ENCODE data around the gene CD22.

Gene CD22

DNA sequence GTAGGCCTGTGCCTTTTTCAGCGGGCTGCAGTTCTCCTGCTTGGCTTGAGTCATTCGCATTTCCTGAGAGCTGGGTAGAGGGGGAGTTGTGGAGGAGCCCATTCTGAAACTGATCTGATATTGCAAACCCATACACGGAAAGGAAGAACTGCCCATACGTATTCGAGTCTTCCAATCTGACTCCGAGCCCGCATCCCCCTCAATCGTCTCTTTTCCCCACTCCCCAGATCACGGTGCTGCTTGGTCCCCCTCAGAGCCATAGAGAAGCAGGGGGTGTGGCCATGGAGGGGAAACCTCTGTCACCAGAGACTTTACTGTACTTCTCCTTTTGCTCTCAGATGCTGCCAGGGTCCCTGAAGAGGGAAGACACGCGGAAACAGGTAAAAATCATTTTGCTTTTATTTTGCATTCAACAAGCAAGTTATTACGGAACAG lies at the start of gene CD22:
Gene CD22 (plus strand): TSS at position 337 of the 435 bp plus-strand sequence. CDS start 2,854 bp downstream, outside the sequence.
- in situ Hi-C loops (cut with HindIII; ENCODE audit: low sequenced_read_pairs), result no loop called here

DNA sequence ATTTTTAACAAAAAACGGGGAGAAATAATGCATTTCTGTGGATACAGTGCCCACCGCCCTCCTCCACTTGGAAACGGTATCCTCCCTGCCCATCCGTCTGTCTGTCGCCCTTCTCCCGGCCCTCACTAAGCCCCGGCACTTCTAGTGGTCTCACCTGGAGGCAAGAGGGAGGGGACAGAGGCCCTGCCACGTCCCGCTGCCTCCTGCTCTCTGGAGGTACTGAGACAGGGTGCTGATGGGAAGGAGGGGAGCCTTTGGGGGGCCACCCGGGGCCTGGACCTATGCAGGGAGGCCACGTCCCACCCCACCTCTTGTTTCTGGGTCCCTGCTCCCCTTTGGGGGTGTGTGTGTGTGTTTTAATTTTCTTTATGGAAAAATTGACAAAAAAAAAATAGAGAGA lies 49.6 kb upstream of the CD22 start:
- in situ Hi-C loops (cut with HindIII; ENCODE audit: low sequenced_read_pairs), result loop anchor here (25.0 kb wide), 1 partner anchor 158 kb away; the partner anchor contains the start of gene FFAR2

DNA sequence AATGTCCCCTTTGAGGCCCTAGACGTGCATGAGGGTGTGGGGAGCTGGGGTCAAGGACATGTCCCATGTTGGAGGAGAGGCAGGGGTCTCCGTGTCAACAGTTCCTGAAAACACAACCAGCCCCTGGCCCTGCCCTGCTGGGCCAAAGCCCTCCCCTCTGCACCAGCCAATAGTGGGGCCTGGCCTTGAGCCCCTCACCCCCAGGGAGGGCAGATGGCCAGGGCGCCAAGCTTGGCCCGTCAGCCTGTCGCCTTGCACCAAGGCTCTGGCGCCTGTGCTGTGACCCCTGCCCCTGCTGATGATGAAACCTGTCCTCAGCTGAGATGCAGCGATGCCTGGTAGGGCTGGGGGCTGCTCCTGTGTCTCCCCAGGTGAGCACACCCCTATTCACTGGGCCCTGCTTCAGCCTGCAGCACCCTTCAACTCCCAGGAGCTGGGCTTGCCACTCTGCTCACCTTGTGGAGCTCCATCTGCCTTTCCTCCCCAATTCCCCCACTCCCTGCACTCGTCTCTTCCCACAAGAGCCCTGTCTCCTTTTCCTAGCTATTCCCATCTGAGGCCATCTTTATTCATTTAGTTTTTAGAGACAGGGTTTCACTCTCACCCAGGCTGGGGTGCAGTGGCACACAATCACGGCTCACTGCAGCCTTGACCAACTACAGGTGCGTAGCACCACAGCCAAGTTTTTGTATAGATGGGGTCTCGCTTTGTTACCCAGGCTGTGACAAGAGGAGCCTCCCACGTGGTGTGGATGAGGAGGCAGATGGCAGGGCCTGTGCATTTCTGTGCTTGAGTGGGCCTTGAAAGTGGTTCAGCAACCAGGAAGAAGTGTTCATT lies 48.8 kb upstream of the CD22 start:
- in situ Hi-C loops (cut with HindIII; ENCODE audit: low sequenced_read_pairs), result loop anchor here (25.0 kb wide), 1 partner anchor 157 kb away; the partner anchor contains the start of gene FFAR2

DNA sequence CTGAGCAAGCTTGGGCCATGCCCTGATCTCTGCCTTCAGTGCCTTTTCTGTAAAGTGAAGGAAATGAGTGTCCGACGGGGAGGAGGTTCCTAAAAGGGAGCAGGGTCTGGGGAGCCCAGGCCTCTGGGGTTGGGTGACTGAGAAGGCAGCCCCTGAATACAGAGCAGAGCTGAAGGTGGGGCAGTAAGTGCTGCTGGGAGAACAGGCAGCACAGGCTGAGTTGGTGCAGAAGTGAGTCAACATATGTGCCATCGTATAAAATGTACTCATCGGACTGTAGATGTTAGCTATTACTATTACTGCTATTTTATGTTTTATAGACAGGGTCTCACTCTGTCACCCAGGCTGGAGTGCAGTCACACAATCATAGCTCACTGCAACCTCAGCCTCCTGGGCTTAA lies 47.7 kb upstream of the CD22 start:
- in situ Hi-C loops (cut with HindIII; ENCODE audit: low sequenced_read_pairs), result loop anchor here (25.0 kb wide), 1 partner anchor 156 kb away; the partner anchor contains the start of gene FFAR2

DNA sequence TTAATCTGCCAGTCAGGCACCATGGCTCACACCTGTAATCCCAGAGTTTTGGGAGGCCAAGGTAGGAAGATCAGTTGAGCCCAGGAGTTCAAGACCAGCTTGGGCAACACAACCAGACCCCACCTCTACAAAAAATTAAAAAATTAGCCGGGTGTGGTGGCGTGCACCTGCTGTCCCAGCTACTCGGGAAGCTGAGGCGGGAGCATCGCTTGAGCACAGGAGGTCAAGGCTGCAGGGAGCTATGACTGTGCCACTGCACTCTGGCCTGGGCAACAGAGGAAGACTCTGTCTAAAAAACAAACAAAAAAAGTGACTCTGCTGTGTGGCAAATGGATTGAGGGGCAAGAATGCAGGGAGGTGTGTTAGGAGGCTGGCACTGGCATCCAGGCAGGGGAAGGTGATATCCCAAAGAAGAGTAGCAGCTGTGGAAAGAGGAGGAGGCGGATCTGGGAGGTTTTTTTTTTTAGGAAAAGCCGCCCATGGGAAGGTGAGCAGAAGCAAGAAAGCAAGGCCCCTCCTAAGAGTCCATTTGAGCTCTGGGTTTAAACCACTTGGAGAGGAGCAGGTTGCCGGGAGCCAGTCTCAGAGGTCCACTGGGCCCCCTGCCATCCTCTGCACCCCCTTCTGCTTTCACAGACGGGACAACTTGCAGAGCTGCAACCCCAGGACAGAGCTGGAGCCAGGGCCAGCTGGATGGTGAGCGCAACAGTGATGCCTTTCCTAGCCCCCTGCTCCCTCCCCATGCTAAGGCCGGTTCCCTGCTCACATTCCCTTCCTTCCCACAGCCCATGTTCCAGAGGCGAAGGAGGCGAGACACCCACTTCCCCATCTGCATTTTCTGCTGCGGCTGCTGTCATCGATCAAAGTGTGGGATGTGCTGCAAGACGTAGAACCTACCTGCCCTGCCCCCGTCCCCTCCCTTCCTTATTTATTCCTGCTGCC lies 44.6 kb upstream of the CD22 start:
- in situ Hi-C loops (cut with HindIII; ENCODE audit: low sequenced_read_pairs), result loop anchor here (25.0 kb wide), 1 partner anchor 153 kb away; the partner anchor contains the start of gene FFAR2

DNA sequence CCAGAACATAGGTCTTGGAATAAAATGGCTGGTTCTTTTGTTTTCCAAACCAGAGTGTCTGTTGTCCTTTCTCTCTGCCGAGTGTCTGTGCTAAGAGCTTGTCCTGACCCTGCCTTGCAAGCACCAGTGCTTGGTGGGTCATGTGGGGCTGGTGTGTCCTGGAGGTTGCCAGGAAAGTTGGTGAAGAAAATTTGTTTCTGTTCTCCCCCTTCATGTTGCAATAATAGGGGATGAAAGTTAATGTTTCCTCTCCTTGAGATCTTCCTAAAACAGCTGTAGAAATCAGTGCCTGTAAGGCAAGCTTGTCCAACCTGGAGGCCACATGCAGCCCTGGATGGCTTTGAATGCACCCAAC lies 43.9 kb upstream of the CD22 start:
- in situ Hi-C loops (cut with HindIII; ENCODE audit: low sequenced_read_pairs), result loop anchor here (25.0 kb wide), 1 partner anchor 152 kb away; the partner anchor contains the start of gene FFAR2

DNA sequence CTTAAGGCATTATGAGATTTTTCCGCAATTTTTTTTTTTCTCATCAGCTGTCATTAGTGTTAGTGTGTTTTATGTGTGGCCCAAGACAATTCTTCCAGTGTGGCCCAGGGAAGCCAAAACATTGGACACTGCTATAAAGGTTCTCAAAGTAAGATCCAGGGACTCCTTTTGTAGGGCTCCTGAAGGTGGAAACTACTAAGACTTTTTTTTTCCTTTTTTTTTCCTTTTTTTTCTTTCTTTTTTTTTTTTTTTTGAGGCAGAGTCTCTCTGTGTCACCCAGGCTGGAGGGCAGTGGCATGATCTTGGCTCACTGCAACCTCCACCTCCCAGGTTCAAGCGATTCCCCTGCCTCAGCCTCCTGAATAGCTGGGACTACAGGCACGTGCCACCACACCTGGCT lies 43.5 kb upstream of the CD22 start:
- in situ Hi-C loops (cut with HindIII; ENCODE audit: low sequenced_read_pairs), result loop anchor here (25.0 kb wide), 1 partner anchor 152 kb away; the partner anchor contains the start of gene FFAR2

DNA sequence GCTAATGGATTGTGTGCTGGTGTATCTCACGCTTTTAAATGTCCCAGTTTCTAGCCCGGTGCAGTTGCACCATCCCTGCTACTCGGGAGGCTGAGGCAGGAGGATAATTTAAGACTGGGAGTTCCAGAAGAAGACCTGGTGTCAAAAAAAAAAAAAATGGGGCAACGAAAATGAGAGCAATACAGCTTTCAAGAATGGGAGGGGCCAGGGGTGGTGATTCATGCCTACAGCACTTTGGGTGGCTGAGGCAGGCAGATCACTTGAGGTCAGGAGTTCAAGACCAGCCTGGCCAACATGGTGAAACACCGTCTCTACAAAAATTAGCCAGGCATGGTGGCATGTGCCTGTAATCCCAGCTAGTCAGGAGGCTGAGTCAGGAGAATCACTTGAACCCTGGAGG lies 42.9 kb upstream of the CD22 start:
- in situ Hi-C loops (cut with HindIII; ENCODE audit: low sequenced_read_pairs), result loop anchor here (25.0 kb wide), 1 partner anchor 151 kb away; the partner anchor contains the start of gene FFAR2

DNA sequence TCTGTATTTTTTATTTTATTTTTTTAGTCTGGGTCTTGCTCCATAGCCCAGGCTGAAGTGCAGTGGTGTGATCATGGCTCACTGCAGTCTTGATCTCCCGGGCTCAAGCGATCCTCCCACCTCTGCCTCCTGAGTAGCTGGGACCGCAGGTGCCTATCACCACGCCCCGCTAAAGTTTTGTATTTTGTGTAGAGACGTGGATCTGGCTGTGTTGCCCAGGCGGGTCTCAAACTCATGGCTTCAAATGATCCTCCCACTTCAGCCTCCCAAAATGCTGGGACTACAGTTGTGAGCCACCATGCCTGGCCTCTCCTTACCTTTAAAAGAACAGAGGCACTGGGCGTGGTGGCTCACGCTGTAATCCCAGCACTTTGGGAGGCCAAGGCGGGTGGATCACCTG lies 41.3 kb upstream of the CD22 start:
- in situ Hi-C loops (cut with HindIII; ENCODE audit: low sequenced_read_pairs), result loop anchor here (25.0 kb wide), 1 partner anchor 150 kb away; the partner anchor contains the start of gene FFAR2

DNA sequence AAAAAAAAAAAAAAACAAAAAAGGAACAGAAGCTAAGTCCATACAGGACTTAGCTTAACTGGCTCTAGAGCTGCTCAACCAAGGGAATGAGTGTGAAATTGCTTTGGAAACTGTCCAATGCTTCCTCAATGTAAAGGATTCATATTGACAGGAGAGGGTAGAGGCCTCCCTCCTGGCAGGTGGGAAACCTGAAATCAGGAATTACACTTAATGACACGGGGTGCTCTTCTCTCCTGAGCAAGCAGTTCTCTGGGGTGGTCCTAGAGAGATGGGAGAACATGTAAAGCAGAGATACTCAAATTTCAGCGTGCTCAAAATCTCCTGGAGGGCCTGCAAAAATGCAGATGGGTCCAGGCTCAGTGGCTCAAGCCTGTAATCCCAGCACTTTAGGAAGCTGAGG lies 40.7 kb upstream of the CD22 start:
- in situ Hi-C loops (cut with HindIII; ENCODE audit: low sequenced_read_pairs), result loop anchor here (25.0 kb wide), 1 partner anchor 149 kb away; the partner anchor contains the start of gene FFAR2

DNA sequence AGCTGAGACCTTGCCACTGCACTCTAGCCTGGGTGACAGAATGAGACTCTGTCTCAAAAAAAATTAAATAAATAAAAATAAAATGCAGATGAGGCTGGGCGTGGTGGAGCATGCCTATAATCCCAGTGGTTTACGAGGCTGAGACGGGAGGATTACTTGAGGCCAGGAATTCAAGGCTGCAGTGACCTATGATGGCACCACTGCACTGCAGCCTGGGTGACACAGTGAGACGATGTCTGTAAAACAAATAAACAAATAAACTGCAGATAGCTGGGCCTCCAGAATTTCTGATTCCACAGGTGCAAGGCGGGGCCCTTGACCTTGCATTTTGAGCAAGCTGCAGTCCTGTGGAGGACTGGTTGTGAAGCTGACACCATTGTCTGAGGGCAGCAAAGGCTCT lies 40.1 kb upstream of the CD22 start:
- in situ Hi-C loops (cut with HindIII; ENCODE audit: low sequenced_read_pairs), result loop anchor here (25.0 kb wide), 1 partner anchor 148 kb away; the partner anchor contains the start of gene FFAR2

DNA sequence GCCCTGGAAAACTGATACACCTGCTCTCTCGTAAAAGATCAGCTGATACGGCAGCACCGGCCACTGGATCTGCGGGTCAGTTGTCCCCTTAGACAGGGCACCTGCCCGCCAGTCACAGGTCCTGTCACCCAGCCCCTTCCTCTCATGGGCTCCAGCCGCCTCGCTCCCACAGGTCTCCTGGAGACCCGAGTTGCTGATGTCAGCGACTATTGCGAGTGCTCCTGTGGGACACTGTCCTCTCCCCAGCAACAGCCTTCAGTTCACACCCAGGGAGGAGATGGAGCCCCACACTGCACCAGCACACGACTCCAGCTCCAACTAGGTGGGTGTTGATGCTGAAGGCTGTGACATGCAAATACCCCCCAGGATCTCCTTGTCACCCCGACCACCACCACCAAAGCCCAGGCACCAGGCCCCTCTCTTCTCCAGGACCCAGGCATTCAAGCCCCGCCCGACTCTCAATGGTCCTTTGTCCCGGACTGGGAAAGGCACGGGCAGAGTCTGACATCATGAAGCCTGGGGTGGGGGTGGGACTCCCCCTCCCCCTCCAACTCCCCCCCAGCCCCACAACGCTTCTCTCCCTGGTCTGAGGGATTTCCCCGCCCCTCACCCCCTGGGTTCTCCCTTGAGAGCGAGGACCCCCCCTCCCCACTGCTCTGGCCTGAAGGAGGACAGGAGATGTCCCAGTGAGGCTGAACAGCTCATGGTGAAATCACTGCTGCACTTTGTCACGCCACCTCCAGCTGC lies 38.4 kb upstream of the CD22 start:
- in situ Hi-C loops (cut with HindIII; ENCODE audit: low sequenced_read_pairs), result loop anchor here (25.0 kb wide), 1 partner anchor 147 kb away; the partner anchor contains the start of gene FFAR2

DNA sequence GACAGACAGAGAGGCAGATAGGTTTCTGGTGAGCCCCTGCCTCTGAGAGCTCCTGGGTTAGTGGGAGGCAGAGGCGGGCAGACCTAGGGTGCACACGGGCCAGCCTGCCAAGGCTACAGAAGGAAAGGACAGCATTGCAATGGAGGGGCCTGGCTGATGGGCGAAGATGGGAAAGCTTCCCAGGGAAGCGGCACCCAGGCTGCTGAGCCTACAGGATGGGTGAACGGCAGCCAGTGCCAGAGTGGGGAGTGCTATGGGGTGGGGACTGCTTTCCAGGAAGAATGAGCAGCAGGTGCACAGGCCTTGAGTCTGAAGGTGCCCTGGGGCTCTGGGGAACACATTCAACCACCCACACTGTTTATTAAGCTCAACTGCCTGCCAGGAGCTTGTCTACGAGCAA lies 37.7 kb upstream of the CD22 start:
- in situ Hi-C loops (cut with HindIII; ENCODE audit: low sequenced_read_pairs), result loop anchor here (25.0 kb wide), 1 partner anchor 146 kb away; the partner anchor contains the start of gene FFAR2

DNA sequence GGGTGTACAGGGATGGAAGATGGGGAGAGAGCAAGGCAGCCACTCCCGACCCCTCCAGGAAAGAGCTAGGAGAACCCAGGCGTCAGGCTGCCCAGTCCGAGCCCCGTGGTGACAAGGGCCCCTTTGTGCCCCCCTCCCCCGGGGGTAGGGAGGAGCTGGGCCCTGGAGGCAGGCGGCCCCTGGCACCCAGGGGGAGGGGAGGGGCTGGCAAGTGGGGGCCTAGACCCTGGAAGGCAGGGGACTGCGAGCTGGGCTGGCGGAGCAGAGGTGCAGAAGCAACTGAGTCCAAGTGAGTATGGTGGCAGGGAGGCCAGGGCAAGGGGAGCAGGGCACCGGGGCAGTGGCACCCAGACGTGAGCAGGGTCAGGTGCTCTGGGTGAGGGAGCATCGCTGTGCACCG lies 37.1 kb upstream of the CD22 start, which contains the start of gene MAG:
Gene MAG (plus strand): TSS at position 246 of the 400 bp plus-strand sequence. CDS start 3,248 bp downstream, outside the sequence.
- in situ Hi-C loops (cut with HindIII; ENCODE audit: low sequenced_read_pairs), result loop anchor here (25.0 kb wide), 1 partner anchor 145 kb away; the partner anchor contains the start of gene FFAR2

DNA sequence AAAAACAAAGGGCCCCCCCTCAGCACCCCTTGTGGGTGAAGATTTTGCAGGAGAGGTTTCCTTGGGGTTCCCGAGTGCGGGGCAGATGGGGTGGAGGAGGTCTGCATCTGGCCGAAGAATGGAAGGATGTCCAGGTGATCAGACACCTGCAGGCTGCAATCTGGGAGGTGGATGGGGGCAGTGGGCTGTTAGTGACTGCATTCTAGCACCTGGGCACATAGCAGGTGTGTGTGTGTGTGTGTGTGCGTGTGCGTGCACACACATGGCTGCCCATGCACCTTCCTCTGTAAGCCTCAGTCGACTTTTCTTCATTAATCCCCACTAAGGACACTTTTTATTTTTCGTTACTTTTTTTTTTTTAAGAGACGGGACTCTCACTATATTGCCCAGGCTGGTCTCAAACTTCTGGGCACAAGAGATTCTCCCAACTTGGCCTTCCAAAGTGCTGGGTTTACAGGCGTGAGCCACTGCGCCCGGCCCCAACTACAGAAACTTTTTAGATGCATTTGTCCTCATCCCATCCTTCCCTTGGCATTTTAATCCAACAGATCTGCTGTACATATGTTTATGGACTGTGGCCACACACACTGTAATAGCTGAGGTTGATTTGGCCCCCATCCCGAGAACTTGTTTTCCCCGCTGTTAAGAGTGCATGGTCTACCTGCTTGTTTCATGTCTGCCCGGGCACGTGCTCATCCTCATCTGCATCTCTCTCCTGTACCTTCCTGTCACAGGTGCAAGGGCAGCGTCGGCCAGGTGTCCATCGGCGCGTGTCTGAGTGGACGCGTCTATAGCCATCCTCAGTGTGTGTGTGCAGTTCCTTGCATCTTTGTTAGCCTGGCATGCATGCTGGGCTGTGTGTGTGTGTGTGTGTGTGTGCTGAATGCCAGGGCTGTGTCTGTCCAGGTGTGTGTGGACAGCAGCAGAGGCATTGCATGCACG lies 36.3 kb upstream of the CD22 start:
- in situ Hi-C loops (cut with HindIII; ENCODE audit: low sequenced_read_pairs), result loop anchor here (25.0 kb wide), 1 partner anchor 145 kb away; the partner anchor contains the start of gene FFAR2

DNA sequence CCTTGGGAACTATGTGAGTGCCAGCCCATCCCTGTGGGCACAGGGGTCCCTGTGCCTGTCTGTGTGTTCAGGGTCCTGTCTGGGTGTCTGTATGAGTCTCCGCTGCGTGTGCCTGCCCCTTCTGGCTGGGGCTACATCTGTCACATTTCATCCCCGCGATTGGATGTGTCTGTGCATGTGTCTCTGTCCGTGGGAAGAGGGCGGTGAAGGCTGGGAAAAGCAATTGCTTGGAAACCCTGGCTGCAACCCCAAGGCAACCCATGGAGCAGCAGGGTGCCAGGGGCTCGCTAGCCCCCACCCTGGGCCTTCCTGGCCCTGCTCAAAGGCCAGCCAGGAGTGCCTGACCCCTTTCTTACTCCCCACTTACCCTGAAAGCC lies 35.6 kb upstream of the CD22 start:
- in situ Hi-C loops (cut with HindIII; ENCODE audit: low sequenced_read_pairs), result loop anchor here (25.0 kb wide), 1 partner anchor 144 kb away; the partner anchor contains the start of gene FFAR2

DNA sequence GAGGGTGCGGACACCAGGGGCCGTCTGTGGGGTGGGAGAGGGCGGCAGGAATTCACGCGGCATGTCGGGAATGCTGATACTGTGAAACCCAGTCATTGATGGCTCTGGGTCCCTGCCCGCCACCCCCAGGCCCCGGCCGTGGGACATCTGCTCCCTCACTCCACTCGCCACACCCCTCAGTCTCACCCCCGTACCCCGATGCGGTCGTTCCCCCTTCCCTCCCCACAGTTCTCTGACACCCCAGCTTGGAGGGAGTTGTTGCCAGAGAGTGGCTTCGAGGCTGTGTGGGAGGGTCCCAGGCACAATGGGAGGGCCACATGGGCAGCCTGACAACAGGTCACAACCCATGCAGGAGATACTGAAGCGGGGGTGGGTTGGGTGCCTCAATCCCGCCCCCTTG lies 35.2 kb upstream of the CD22 start:
- in situ Hi-C loops (cut with HindIII; ENCODE audit: low sequenced_read_pairs), result loop anchor here (25.0 kb wide), 1 partner anchor 143 kb away; the partner anchor contains the start of gene FFAR2

DNA sequence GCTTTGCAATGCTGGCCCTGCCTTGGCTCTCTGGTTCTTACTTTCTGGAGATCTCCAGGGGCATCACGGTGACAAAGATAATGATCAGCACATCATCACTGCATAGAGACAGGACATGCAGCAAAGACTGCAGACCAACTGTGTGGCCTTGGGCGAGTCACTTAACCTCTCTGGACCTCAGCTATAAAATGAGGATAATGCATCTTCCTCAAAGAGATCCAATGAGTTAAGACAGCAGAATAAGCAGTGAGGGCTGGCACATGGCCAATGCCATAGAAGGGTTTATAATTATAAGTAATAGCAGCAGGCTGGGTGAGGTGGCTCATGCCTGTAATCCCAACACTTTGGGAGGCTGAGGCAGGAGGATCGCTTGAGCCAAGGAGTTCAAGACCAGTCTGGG lies 34.7 kb upstream of the CD22 start:
- in situ Hi-C loops (cut with HindIII; ENCODE audit: low sequenced_read_pairs), result loop anchor here (25.0 kb wide), 1 partner anchor 143 kb away; the partner anchor contains the start of gene FFAR2

Measured in DLD1 (cell line).